Stimulated activated CD8-positive, alpha-beta memory T cell treated with anti-CD3 and anti-CD28 coated beads, Interleukin-15, amount 100 ng/mL, for 1 hour (primary cell): Measurements from ENCODE around the gene ZBP1.
"Not testable (repeated sequence)": the region's sequence is repeated elsewhere in the genome, so short reads cannot be mapped to it uniquely, and the experiment has no call there.

Source experiments
- DNase-seq: peaks from one replicate; pipeline ENCODE4 v3.0.0-alpha.2; 2020; ENCODE audit warnings: low read depth

Gene ZBP1

DNA sequence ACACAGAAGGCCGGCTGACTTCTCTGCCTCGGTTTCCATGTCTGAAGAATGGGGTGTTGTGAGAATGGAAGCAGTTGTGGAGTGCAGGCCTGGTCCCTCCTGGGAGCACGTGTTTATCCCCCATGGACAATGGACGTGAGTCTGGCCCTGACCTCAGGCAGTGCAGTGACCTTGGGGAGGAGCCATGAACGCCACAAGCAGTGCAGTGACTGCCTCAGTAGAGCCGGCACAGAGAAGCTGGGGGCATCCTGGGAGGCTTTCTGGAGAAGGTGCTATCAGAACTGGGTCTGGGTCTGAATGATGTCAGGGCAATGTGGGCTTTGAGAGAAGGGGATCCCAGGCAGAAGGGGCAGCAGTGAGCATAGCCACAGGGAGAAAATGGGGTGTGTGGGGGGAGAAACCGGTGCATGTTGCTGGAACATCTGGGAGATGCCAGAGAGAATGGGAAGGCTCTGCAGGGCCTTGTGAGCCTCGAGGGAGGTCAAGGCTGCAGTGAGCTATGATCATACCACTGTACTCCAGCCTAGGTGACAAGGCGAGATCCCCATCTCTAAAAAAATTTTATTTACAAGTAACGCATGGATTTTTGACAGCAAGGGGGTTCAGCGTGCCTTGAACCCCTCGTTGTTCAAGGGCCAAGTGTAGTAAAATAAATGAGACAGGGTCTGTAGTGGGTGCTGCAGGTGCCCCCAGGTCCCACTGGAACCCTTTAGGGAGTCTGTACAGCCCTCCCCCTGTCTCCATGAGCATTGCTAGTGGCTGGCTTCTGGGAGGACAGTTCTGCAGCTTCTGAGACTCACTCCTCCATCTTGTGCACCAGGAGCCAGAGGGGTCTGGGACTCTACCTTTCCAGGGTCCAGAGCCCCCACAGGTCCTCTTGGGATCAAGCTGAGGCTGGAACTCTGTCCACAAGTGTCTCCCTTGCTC lies 27.0 kb upstream of the ZBP1 start:
- DNase-seq, result no peak

DNA sequence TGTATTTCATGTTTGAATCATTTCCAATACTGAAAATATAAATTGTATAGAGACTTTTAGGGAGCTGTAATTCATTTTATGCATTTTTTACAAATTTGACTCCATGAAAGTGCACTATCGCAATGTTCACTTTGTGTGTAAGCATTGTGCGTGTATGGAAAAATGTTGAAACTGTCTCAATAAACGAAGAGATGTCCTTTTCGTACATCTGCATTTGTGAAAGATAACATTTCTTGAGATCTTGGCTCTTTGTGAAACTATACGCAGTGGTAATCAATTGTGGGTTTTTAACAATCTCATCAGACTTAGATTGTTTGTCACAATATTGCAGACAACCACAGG lies 18.6 kb upstream of the ZBP1 start:
- DNase-seq, result no peak

DNA sequence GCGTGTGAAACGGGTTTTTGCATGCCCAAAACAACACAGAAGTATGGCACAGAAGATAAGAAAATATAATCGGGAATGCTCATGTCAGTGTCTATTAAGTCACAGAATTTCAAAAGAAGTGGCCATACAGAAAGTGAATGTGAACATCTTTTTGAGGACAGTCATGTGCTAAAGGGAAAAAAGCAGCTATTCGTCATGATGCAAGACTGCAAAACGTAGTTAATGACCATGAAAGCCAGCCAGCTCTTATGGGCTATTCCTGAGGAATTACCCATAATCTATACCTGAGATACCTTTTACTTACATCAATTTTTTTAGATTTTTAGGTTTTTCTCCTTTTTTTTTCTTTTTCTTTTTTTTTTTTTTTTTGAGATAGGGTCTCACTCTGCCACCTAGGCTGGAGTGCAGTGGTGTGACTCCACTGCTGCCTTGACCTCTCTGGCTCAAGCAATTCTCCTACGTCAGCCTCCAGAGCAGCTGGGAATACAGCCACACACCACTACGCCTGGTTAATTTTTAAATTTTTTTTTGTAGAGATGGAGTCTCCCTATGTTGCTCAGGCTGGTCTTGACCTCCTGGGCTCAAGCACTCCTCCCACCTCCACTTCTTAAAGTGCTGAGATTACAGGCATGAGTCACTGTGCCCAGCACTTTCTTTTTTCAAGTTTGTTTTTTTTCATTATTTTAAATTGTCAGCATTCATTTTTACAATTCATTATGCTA lies 18.1 kb upstream of the ZBP1 start:
- DNase-seq, result no peak

DNA sequence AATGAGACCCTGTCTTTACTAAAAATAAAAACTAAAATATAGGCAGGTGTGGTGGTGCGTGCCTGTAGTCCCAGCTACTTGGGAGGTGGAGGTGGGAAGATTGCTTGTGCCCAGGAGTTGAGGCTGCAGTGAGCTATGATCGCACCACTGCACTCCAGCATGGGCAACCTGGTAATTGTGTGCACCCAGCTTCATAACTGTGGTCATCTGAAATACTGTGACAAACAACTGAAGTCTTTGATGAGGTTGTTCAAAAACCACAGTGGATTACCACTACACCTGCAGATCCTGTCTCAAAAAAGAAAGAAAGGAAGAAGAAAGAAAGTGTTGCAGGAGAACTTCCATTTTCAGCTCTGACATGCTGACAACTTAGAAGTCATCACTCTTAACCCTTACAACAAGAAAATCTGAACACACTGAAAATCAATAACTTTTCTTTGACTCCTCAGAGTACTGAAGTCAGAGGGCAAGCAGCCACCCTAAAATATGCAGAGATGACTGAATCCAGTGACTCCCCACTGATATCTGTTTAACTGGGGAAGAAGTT lies 13.8 kb upstream of the ZBP1 start:
- DNase-seq, result no peak

DNA sequence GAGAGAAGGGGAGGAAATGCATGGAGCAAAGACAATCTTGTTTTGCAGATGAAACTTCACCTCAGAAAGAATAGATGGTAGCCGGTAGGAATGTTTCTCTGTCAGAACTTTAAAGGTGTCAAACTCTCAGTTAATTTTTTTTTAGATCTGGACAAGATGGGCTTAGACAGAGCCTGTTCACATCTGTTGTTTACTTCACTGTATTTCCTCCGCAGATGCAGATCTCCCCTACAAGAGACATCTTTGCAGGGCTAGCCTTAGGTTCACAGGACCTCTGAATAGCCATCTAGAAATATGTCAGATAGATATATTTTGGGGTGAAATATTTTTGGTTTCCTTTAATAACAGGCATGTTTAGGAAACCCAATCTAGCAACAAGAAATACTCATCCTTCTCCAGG lies 12.1 kb upstream of the ZBP1 start:
- DNase-seq, result no peak

DNA sequence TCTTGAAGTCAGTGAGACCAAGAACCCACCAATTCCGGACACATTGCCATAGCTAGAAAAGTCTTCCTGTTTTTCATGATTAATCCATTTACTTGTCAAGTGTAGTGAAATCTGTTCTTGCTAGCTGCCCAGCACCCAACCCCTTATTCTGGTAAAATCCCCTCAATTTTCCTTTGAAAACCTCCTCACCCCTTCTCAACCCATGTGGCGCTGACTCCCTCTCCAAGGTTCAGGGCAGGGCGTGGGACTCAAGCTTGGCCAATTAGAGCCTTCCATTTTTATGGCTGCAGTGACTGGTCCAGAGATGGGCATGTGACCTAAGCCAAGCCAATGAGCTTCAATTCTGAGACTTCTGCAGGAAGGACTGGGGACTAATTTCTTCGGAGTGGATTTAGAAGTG lies 9.8 kb upstream of the ZBP1 start:
- DNase-seq, result no peak

DNA sequence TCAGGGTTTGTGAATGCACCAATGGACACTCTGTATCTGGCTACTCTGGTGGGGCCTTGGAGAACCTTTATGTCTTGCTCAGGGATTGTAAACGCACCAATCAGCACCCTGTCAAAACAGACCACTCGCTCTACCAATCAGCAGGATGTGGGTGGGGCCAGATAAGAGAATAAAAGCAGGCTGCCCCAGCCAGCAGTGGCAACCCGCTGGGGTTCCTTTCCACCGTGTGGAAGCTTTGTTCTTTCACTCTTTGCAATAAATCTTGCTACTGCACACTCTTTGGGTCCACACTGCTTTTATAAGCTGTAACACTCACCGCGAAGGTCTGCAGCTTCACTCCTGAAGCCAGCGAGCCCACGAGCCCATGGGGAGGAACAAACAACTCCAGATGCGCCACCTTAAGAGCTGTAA lies 9.3 kb upstream of the ZBP1 start:
- DNase-seq, result not testable (repeated sequence)

DNA sequence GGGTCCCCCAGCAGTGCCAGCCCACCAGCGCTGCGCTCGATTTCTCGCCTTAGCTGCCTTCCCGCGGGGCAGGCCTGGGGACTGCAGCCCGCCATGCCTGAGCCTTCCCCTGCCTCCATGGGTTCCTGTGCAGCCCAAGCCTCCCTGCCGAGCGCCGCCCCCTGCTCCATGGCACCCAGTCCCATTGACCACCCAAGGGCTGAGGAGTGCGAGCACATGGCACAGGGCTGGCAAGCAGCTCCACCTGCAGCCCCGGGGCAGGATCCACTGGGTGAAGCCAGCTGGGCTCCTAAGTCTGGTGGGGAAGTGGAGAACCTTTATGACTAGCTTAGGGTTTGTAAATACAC lies 8.7 kb upstream of the ZBP1 start:
- not testable (repeated sequence) for DNase-seq

DNA sequence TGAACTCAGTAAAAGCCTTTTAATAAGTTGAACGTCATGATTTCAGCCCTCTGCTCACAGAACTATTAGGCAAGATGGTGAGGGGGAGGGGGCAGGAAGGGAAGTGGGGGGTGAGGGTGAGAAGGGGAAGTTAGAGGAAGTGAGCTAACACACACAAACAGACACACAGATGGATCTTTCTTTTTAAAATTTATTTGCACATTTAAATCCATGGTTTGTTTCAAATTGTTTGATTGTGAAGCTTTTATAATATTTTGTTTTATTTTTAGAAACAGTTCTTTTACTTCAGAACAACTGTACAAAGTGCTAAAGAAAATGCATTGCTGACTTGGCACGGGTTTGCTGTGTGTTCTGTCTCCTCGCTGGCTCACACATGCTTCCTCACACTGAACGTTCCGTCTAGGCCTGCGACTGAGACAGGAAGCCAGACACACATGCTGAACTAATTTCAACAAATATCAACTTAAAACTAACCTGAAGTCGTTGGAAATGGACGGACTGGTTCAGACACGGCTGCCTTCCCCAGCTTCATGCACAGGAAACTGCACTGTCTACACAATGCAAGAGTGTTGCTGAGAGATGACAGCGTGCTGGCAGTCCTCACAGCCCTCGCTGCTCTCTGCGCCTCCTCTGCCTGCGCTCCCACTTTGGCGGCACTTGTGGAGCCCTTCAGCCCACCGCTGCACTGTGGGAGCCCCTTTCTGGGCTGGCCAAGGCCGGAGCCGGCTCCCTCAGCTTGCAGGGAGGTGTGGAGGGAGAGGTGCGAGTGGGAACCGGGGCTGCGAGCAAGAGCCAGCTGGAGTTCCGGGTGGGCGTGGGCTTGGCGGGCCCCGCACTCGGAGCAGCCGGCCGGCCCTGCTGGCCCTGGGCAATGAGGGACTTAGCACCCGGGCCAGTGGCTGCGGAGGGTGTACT lies 8.1 kb upstream of the ZBP1 start:
- DNase-seq, result no peak

DNA sequence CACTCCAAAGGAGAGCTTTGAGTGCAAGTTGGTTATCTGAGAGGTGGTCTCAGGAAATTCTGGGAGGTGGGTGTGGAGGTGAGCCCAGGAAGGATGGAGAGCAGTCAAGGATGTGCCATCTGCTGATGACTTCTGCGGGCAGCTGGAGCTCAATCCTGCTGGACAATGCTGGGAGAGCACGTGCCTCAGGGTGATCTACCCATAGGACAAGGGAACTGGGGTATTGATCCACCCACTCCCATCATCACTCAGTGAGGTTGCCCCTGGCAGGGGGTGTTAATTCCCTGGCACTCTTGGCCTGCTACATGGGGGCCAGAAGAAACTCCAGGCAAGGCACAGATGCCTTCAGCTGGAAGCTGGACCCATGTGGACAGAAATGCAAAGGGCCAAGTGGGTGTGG lies 7.1 kb upstream of the ZBP1 start:
- no peak for DNase-seq

DNA sequence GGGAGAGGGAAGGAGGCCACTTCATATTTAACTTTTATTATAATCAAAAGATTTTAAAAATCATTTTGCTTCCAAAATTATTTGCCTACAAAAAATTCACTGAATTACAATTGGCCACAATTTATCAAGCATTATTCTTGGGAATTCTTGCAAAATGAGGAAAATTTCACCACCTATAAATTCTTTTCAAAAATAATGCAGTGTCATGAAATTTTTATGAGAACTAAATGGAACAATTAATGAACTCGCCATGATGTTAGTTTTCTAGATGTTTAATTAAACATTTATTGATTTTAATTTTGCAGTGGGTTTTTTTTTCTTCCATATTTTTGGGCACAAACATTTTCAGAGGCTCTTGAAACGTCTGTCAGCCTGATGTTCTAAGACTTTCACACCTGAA lies 5.8 kb upstream of the ZBP1 start:
- no peak for DNase-seq

DNA sequence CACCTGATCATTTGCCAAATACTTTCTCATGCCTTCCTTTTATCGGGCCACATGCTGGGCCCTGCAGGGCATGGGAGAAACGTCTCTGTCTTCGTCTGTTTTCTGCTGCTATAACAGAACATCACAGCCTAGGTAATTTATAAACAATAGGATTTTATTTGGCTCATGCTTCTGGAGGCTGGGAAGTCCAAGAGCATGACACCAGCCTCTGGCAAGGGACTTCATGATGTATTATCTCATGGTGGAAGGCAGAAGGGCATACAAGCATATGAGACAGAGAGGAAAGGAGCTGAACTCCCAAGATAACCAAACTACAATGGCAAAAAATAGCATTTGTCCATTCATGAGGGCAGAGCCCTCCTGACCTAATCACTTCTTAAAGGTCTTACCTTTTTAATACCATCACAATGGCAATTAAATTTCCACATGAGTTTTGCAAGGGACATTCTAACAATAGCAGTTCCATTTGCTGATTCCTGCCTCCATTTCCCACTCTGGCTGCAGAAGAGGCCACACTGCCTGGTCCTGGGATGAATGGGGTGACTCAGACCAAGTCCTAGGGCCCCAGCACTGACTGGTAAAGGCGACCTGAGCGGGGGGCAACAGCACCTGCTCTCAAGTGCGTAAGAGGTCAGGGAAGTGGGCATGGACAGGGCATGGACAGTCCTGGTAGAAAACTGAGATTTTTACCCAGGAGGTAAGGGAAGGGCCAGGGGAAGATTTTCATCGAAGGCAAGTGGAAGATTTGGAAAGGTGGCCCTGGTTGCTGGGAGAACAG lies 5.1 kb upstream of the ZBP1 start:
- DNase-seq, result no peak

DNA sequence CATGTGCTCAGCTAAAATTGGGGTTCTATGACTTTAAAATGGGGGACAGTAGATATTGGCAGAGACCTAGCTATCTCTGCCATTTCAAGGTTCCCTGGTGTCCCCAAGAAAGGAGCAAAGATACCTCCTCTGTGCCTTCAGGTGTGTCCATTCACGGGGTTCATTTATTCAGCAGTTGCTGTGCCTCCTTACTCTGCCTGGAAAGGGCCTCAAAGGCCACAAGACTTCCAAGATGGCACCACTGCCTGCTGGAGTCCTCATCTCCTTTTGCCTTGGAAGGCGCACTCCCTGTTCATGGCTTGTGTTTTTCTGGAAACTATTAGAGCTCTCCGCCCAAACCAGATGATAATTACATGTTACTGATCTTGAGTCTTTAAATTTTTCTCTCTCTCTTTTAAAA lies 3.9 kb upstream of the ZBP1 start:
- no peak for DNase-seq

DNA sequence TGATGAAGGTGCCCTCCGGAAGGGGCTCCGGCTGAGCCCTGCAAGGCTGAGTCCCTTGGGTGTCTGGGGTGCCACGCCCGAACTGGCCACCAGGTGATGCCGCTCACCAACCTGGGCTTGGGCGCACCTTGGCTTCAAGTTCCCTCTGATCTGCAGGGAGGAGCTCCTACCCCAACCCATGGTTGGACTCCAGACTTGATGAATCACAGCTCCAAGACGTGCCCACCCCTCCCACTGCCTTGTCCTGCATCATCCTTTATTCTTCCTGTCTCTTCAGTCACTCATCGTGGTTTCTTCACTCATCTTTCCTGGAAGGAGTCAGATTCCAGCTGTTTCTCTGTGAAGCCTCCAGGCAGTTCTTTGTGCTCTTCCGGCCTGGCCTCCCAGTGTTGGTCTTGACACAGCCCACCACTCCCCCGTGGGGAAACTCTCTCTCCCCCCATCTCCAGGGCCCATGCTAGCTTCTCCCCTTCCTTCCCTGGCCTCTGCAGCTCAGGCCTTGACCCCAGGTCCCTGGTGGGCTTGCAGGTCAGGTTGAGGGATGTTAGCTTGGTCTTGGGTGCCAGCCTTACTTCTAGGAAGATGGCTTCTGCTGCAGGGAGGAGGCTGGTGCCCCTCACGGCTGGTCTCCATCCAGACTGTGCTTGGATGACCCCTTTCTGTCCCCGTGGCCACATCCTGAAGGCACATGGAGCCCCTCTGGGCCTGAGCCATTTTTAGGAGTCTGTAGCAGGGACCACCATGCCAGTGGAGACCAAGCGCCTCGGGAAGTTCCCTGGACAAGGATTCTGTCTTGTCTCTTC lies 2.6 kb upstream of the ZBP1 start:
- peak; percentile 58 for DNase-seq

DNA sequence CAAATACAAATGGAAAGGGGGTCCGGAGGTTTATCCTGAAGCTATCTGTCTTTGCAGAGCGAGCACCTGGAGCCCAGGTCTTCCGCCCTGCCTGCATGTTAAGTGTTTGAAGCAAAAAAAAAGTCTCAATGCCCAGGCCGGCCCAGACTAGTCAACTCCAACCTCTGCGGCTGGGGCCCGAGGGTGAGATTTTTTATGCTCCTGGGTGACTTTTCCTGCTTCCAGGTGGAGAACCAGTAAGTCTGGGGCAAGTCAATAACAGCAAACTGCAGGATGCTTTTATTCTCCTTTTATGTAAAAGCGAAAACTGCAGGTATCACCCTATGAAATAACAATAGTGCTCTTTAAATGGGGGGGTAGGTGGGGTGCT lies 2.0 kb upstream of the ZBP1 start:
- no peak for DNase-seq

DNA sequence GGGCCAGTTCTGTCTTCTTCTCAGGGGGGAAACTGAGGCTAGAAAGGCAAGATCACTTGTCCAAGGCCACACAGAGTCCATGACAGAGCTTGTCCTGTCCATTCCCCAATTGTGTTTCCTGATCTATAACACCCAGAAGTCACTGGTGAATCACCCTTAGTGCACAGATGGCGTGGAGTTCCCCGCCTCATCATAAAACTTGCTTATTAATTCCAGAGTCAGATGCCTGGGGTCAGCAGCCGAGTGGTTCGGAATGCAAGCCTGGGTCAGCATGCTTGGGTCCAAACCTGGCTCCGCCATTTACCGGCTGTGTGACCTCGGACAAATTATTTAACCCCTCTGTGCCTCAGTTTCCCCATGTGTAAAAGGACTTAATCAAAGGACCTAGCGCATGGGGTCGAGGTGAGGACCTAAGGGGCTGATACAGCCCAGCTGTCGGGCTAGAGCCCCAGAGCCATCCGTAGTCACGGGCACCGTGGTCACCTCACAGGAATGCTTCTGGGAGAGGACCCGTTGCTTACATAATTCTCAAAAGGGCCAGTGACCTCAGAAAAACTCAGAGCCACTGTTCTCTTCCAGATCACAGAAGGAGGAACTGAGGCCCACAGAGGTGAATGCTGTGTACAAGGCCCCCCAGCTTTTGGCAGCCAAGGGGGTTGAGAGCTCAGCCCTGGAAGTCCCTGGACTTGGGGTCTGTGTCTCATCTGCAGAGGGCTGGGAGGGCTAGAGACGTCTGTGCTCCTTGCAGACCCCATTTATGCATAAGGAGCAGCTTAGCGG lies 1.4 kb upstream of the ZBP1 start:
- DNase-seq, result no peak

DNA sequence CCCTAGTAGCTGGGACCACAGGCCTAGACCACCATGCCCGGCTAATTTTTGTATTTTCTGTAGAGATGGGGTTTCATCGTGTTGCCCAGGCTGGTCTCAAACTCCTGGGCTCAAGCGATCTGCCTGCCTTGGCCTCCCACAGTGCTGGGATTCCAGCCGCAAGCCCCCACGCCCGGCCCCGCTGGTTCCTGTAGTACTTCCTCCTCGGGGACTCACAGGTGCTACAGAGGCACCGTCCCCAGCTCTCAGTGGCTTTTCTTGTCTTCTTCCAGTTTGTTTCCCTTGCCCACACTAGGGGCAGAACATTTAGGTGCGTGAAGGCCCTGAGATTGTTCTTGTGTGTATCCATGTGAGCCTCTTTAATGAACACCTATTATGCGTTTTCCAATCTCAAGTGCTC lies 773 bp upstream of the ZBP1 start:
- DNase-seq, result no peak

DNA sequence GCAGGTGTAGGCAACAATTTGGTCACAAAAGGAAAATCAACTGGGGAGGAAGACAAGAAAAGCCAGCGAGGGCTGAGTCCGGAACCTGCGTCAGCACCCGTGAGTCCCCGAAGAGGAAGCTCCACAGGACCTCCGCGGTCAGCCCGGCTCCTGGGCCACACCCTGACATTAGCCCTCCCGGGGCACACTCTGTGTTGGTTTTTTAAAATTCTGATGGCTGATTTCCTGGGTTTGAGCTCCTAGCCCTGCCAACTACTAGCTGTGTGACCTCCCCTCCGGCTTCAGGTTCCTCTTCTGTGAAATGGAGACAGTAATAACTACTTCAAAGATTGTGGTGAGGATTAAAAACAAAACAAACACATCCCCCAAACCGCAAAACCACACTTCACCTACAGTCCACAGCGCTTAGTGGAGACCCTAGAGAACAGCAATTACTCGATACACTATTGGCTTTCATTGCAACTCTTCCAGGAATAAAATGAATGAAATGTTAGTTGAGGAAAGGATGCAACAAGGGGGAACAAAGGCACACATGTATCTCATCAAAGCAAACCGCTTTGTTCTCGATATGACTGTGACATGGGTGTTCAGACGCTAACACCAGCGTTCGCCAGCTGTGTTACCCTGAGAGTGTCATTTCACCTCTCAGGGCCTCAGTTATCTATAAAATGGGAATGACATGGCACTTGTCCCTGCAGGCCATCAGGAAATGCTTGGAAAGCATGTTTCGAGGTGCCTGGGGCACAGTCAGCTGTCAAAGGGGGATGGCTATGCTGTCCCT lies 985 bp downstream of the ZBP1 start:
- no peak for DNase-seq

DNA sequence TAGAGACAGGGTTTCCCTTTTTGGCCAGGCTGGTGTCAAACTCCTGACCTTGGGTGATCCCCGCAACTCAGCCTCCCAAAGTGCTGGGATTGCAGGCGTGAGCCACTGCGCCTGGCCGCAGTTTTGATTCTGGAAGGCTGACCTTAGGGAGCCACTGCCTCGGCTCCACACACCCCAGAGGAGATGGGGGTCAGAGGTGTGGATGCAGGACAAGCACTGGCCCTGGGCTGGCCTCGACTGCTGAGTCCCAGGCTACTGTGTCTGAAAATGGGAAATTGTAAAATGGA lies 1.5 kb downstream of the ZBP1 start:
- DNase-seq, result no peak
